ENCODE measurements around the gene GPR6. TPM values are rescaled to one million over a fixed set of nuclear protein-coding genes. Genes with fewer than 3 reads are reported as not detected.
A peak's percentile ranks its signal among the peaks of the same experiment; 100 is the strongest.

GPR6 gene
- total and polyA plus RNA-seq, 8 donors, result not detected

DNA sequence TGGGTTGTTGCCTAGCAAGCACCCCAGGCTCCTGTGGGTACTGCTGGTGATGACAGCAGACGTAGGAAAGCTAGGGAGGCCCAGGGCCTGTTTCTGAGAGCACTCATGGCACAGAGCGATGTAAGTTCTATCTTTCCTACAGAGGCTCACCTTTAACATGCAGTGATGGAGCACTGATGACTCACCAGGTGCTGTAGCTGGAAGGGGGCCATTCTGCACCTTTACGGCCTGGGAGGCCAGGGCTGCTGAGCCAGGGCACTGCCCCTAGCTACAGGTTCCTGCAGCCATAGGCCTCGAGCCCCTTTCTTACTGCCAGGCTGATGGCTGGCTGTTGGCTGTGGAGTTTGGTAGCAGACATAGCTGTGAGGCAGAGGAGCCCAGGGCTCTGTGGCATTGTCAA, 31.1 kb upstream of the GPR6 start:
- Histone ChIP-seq H3K27me3 (no peaks in the 10 kb centered on the region), H3K27ac (no peak overlapping the region), H3K9me3 (no peaks in the 10 kb centered on the region), H3K36me3 (no peaks in the 10 kb centered on the region), H3K4me1 (no peaks in the 10 kb centered on the region), H3K4me3 (no peak overlapping the region)
- intact Hi-C loops (cut with DNase I), result no loop called here
- no peak for DNase-seq
- TF ChIP-seq, protein P1, sequence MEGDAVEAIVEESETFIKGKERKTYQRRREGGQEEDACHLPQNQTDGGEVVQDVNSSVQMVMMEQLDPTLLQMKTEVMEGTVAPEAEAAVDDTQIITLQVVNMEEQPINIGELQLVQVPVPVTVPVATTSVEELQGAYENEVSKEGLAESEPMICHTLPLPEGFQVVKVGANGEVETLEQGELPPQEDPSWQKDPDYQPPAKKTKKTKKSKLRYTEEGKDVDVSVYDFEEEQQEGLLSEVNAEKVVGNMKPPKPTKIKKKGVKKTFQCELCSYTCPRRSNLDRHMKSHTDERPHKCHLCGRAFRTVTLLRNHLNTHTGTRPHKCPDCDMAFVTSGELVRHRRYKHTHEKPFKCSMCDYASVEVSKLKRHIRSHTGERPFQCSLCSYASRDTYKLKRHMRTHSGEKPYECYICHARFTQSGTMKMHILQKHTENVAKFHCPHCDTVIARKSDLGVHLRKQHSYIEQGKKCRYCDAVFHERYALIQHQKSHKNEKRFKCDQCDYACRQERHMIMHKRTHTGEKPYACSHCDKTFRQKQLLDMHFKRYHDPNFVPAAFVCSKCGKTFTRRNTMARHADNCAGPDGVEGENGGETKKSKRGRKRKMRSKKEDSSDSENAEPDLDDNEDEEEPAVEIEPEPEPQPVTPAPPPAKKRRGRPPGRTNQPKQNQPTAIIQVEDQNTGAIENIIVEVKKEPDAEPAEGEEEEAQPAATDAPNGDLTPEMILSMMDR (IDR thresholded peaks at IDR 0.05), result no peak
- no peak for ATAC-seq

DNA sequence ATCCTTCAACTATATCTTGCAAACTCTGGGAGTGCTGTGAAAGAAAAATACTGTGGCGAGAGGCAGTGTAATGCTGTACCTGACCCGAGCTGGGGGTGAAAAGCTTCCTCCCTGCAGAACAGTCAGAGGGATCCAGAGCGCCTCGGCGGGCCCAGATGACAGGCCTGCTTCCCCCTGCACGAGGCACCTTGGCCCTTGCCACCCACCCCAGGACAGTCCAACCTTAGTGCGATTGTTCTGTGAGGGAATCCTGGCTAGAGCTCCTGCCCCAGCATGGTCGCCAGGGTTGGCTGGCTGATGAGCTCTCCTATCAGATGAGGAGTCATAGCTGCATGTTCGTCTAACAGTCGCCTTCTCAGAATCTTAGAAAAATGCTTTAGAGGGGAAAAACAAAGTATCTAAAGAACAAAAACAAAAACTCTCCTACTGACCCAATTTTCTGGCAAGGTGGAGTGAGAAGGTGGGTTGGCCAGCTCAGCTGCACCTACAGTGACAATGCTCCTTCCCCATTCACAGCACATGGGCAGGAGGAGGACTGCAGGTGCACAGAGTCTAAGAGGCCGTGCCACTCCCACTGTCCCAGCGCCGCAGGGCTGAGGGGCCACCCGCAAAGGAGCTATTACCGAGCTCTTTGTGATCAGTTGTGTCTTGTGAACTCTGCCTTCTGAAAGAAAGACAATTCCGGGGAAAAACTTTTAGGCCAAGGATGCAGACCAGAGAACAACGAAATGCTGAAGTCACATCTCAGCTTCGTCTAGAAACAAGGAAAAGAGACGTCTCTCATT, 28.6 kb upstream of the GPR6 start:
- H3K4me1 ChIP-seq, result no peaks in the 10 kb centered on the region
- ATAC-seq (no peak), DNase-seq (peak in 1 of 4 donors; percentile 69)
- H3K9me3 ChIP-seq, result no peaks in the 10 kb centered on the region
- H3K27ac ChIP-seq, result no peak overlapping the region
- H3K27me3 ChIP-seq, result no peaks in the 10 kb centered on the region
- TF ChIP-seq, protein P1 (IDR thresholded peaks at IDR 0.05), result no peak
- intact Hi-C loops (cut with DNase I), result no loop called here
- no peaks in the 10 kb centered on the region for H3K36me3 ChIP-seq
- no peak overlapping the region for H3K4me3 ChIP-seq

DNA sequence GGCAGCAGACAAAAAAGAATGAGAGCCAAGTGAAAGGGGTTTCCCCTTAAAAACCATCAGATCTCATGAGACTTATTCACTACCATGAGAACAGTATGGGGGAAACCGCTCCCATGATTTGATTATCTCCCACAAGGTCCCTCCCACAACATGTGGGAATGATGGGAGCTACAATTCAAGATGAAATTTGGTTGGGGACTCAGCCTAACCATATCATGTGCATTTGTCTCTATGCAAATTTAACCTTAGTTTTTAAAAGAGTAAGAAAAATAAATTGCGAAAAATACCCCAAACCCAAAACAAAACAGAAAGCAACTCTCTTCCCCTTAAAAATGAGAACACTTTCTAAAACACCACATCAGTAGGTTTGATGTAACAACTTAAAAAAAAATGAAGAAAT, 22.6 kb upstream of the GPR6 start:
- no peaks in the 10 kb centered on the region for H3K27me3 ChIP-seq
- H3K36me3 ChIP-seq, result no peaks in the 10 kb centered on the region
- H3K27ac ChIP-seq, result no peak overlapping the region
- H3K9me3 ChIP-seq, result no peaks in the 10 kb centered on the region
- DNase-seq (no peak), ATAC-seq (no peak)
- no peak overlapping the region for H3K4me3 ChIP-seq
- intact Hi-C loops (cut with DNase I), result no loop called here
- H3K4me1 ChIP-seq, result no peaks in the 10 kb centered on the region
- TF ChIP-seq, protein P1 (IDR thresholded peaks at IDR 0.05), result no peak

DNA sequence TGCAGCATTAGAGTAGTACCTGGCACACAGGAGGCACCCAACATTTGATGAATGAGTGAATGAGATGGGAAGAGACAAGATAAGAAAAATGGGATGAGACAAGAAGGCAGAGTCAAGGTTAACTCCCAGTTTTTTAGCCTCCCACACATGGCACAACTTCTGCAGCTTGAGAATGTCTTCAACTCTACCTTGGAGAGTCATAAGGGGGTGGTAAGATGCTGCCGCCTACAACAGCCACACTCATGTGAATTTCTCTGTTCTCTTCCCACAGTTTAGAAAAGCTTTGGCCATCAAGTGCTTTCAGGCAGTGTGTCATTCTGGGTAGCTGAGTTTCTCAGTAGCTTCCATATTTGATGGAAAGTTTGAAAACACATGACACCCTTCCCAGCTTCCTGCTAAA, 19.5 kb upstream of the GPR6 start:
- ATAC-seq (no peak), DNase-seq (no peak)
- Histone ChIP-seq H3K9me3 (no peaks in the 10 kb centered on the region), H3K4me3 (no peak overlapping the region), H3K4me1 (no peaks in the 10 kb centered on the region), H3K27me3 (no peaks in the 10 kb centered on the region), H3K36me3 (no peaks in the 10 kb centered on the region), H3K27ac (no peak overlapping the region)
- intact Hi-C loops (cut with DNase I), result no loop called here
- TF ChIP-seq, protein P1 (IDR thresholded peaks at IDR 0.05), result no peak

DNA sequence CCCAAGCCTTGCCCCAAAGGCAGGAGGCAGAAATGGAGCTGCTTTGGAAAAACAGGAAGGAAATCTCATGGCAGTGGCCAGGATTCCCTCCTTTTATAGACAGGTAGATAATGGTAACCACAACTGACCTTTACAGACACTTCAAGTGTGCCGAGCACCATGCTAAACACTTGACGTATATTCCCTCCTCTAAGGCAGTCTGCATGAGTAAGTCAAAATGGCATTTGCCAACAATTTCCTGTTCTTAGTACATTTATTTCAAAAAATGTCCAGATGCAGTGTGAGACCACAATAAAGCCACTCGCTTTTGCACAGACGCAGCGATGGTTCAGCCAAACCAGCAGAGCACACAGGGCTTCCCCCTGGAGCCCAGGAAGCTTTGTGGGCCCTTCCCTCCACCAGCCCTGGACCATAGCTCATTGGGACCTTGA, 16.5 kb upstream of the GPR6 start:
- no peaks in the 10 kb centered on the region for H3K4me1 ChIP-seq
- no peak overlapping the region for H3K27ac ChIP-seq
- ATAC-seq (no peak), DNase-seq (no peak)
- H3K9me3 ChIP-seq, result peaks cover 0 to 3% of the 10 kb centered on the region in 2 donors
- intact Hi-C loops (cut with DNase I), result no loop called here
- no peaks in the 10 kb centered on the region for H3K27me3 ChIP-seq
- H3K36me3 ChIP-seq, result no peaks in the 10 kb centered on the region
- no peak overlapping the region for H3K4me3 ChIP-seq
- TF ChIP-seq, protein P1 (IDR thresholded peaks at IDR 0.05), result no peak
